Karpas-422 (cell line): ENCODE measurements around the gene CHI3L1. TPM values are rescaled to one million over a fixed set of nuclear protein-coding genes. Genes with fewer than 3 reads are reported as not detected.

Experiments used
- DNase-seq: peaks from one replicate; pipeline ENCODE4 v3.0.0-alpha.2; 2015
- H2AFZ ChIP-seq: fragments of 200-600 bp; sonication (generic); 2 replicates; pipeline ENCODE4 v1.6.1; 2014; ENCODE audit warnings: antibody characterized with exemption, low read length, mixed read lengths
- H3K27ac ChIP-seq: fragments of 200-600 bp; sonication (generic); 2 replicates; pipeline ENCODE4 v1.5.1; 2014; ENCODE audit warnings: mild to moderate bottlenecking, low read length, moderate library complexity
- H3K27me3 ChIP-seq: fragments of 200-600 bp; sonication (generic); 2 replicates; pipeline ENCODE4 v1.6.1; 2014; ENCODE audit warnings: low read length, mixed read lengths
- H3K36me3 ChIP-seq: fragments of 200-600 bp; sonication (generic); 2 replicates; pipeline ENCODE4 v1.6.1; 2014; ENCODE audit warnings: low read length, mixed read lengths; ENCODE audit not compliant: insufficient read depth
- H3K4me1 ChIP-seq: fragments of 200-600 bp; sonication (generic); 2 replicates; pipeline ENCODE4 v1.6.1; 2014; ENCODE audit warnings: mild to moderate bottlenecking, low read length, mixed read lengths
- H3K4me2 ChIP-seq: fragments of 200-600 bp; sonication (generic); 2 replicates; pipeline ENCODE4 v1.6.1; 2014; ENCODE audit warnings: low read length, low read depth, mild to moderate bottlenecking; ENCODE audit not compliant: poor library complexity, severe bottlenecking
- H3K4me3 ChIP-seq: fragments of 200-600 bp; sonication (generic); 2 replicates; pipeline ENCODE4 v1.5.1; 2014; ENCODE audit warnings: mild to moderate bottlenecking, antibody characterized with exemption, low read length, mixed read lengths
- H3K79me2 ChIP-seq: fragments of 200-600 bp; sonication (generic); 2 replicates; pipeline ENCODE4 v1.6.1; 2014; ENCODE audit warnings: mild to moderate bottlenecking, low read length, mixed read lengths
- H3K9ac ChIP-seq: fragments of 200-600 bp; sonication (generic); 2 replicates; pipeline ENCODE4 v1.6.0; 2014; ENCODE audit warnings: low read length
- H3K9me2 ChIP-seq: fragments of 200-600 bp; sonication (generic), shearing (Covaris generic); replicated peaks from 2 replicates; pipeline ENCODE4 v1.6.0; 2014; ENCODE audit warnings: mild to moderate bottlenecking, low read length, moderate library complexity; ENCODE audit not compliant: insufficient read depth
- H3K9me3 ChIP-seq: fragments of 300-700, 200-600 bp; sonication (generic); 2 replicates; pipeline ENCODE4 v1.6.1; 2014; ENCODE audit warnings: low read length, mixed read lengths
- H4K20me1 ChIP-seq: fragments of 200-600 bp; sonication (generic); 2 replicates; pipeline ENCODE4 v1.6.1; 2014; ENCODE audit warnings: mild to moderate bottlenecking, antibody characterized with exemption, low read length, low read depth; ENCODE audit not compliant: insufficient read depth
- total RNA-seq: library from RNA; depleted of rRNA; stranded (reverse); fragments of >200 nt; shearing (Covaris generic); gene quantifications from 2 replicates; pipeline ENCODE4 v1.2.3, GENCODE V29; 2014; ENCODE audit warnings: low replicate concordance

CHI3L1 gene
- total RNA-seq, 1 experiment from 2014 or later: 10.1 TPM

GRCh38 chr1:203139976-203140475, 46.5 kb downstream of the CHI3L1 start:
- Histone ChIP-seq H3K4me1 (peaks cover 9% of the 10 kb centered on the region), H3K9ac (no peak overlapping the region), H4K20me1 (no peaks in the 10 kb centered on the region), H3K9me3 (no peaks in the 10 kb centered on the region), H3K27ac (no peak overlapping the region), H3K4me3 (no peak overlapping the region), H3K4me2 (no peak overlapping the region), H3K79me2 (no peaks in the 10 kb centered on the region), H3K27me3 (no peaks in the 10 kb centered on the region), H2AFZ (no peak overlapping the region), H3K36me3 (no peaks in the 10 kb centered on the region), H3K9me2 (no peaks in the 10 kb centered on the region)
- no peak for DNase-seq

- Histone ChIP-seq H4K20me1 (no peaks in the 10 kb centered on the region), H3K9me2 (no peaks in the 10 kb centered on the region), H3K9ac (no peak overlapping the region), H3K4me1 (peaks cover 9% of the 10 kb centered on the region), H3K36me3 (no peaks in the 10 kb centered on the region), H3K27ac (no peak overlapping the region), H3K9me3 (no peaks in the 10 kb centered on the region), H3K79me2 (no peaks in the 10 kb centered on the region), H3K4me2 (no peak overlapping the region), H2AFZ (no peak overlapping the region), H3K27me3 (no peaks in the 10 kb centered on the region), H3K4me3 (no peak overlapping the region)
- DNase-seq: no peak
Measured at GRCh38 chr1:203138066-203138465, 48.4 kb downstream of the CHI3L1 start.

- Histone ChIP-seq H3K79me2 (no peaks in the 10 kb centered on the region), H3K36me3 (no peaks in the 10 kb centered on the region), H3K9me2 (no peaks in the 10 kb centered on the region), H4K20me1 (no peaks in the 10 kb centered on the region), H3K9me3 (no peaks in the 10 kb centered on the region), H3K27me3 (no peaks in the 10 kb centered on the region), H3K4me3 (no peak overlapping the region), H2AFZ (no peak overlapping the region), H3K9ac (no peak overlapping the region), H3K4me2 (no peak overlapping the region), H3K4me1 (peaks cover 5% of the 10 kb centered on the region), H3K27ac (no peak overlapping the region)
- no peak for DNase-seq
Measured at GRCh38 chr1:203137324-203137723, 49.2 kb downstream of the CHI3L1 start.

- no peaks in the 10 kb centered on the region for H3K36me3 ChIP-seq
Measured at GRCh38 chr1:203136409-203137042, 50.0 kb downstream of the CHI3L1 start.

GRCh38 chr1:203135636-203136305, 50.7 kb downstream of the CHI3L1 start:
- Histone ChIP-seq H3K4me2 (no peak overlapping the region), H3K4me1 (peaks cover 5% of the 10 kb centered on the region), H3K79me2 (no peaks in the 10 kb centered on the region), H4K20me1 (no peaks in the 10 kb centered on the region), H3K9me2 (no peaks in the 10 kb centered on the region), H2AFZ (no peak overlapping the region), H3K36me3 (no peaks in the 10 kb centered on the region), H3K27me3 (no peaks in the 10 kb centered on the region), H3K4me3 (no peak overlapping the region), H3K27ac (no peak overlapping the region), H3K9me3 (no peaks in the 10 kb centered on the region), H3K9ac (no peak overlapping the region)
- DNase-seq: no peak

More at GRCh38 chr1:203136409-203137042, 50.0 kb downstream of the CHI3L1 start:
- Histone ChIP-seq H3K9ac (no peak overlapping the region), H3K27me3 (no peaks in the 10 kb centered on the region), H3K79me2 (no peaks in the 10 kb centered on the region), H3K9me3 (no peaks in the 10 kb centered on the region), H2AFZ (no peak overlapping the region), H4K20me1 (no peaks in the 10 kb centered on the region), H3K27ac (no peak overlapping the region), H3K4me2 (no peak overlapping the region), H3K9me2 (no peaks in the 10 kb centered on the region), H3K4me1 (peaks cover 5% of the 10 kb centered on the region), H3K4me3 (no peak overlapping the region)
- no peak for DNase-seq

DNA sequence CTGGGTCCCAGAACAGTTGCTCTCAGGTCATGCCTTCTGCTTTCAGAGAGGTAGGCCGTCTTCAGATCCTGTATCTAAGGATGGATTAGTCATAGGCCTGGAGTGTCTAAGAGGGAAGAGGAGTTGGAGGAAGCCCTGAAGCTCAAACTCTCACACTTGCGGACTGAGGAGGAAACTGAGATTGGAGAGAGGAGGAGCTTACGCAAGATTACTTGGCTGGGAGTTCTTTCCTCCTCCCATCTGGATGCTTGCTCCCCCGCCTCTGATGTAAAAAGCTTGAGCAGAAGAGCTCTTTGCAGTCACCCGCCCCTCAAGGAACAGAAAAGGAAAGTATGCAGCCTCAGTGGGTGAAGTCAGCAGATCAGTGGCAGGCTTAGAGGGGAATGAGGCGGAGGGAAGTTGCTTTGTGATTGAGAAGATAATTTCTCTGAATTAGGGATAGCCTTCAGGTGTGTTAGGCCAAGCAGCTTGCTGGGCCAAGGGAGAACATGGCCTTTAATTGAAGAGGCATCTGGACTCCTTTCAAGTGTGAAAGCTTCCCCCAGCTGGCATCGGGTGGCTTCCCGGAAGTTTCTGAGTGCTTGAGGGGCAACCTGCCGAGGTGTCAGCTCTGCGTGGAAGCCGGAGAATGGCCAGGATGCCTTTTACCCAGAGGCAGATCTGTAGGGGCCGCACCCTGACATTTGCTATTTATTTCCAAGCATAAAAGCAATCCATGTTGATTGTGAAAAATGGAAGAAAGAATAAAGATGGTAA, 52.4 kb downstream of the CHI3L1 start:
- Histone ChIP-seq H2AFZ (no peak overlapping the region), H3K9ac (no peak overlapping the region), H3K4me2 (no peak overlapping the region)

GRCh38 chr1:203131548-203132200, 54.8 kb downstream of the CHI3L1 start:
- no peaks in the 10 kb centered on the region for H3K79me2 ChIP-seq
- no peaks in the 10 kb centered on the region for H3K27me3 ChIP-seq

More for the DNA sequence above, 52.4 kb downstream of the CHI3L1 start:
- Histone ChIP-seq H3K9me3 (no peaks in the 10 kb centered on the region), H4K20me1 (no peaks in the 10 kb centered on the region), H3K27ac (no peak overlapping the region), H3K36me3 (no peaks in the 10 kb centered on the region), H3K79me2 (no peaks in the 10 kb centered on the region), H3K4me1 (peaks cover 5% of the 10 kb centered on the region), H3K9me2 (no peaks in the 10 kb centered on the region), H3K4me3 (no peak overlapping the region), H3K27me3 (no peaks in the 10 kb centered on the region)
- DNase-seq: no peak

More at GRCh38 chr1:203131548-203132200, 54.8 kb downstream of the CHI3L1 start:
- Histone ChIP-seq H3K36me3 (no peaks in the 10 kb centered on the region), H3K27ac (no peak overlapping the region), H4K20me1 (no peaks in the 10 kb centered on the region), H3K9me3 (no peaks in the 10 kb centered on the region), H3K9me2 (no peaks in the 10 kb centered on the region), H3K4me3 (no peak overlapping the region), H2AFZ (no peak overlapping the region), H3K4me1 (peaks cover 5% of the 10 kb centered on the region), H3K4me2 (no peak overlapping the region), H3K9ac (no peak overlapping the region)
- DNase-seq: no peak
